Coronary artery (tissue), 2 donors: ENCODE results near the gene KANK3.
A peak's percentile ranks its signal among the peaks of the same experiment; 100 is the strongest.

ENCODE experiments used
- DNase-seq: peaks from one replicate; pipeline ENCODE4 v3.0.0-alpha.2; 2017; ENCODE audit warnings: low spot score
- H3K27ac ChIP-seq, 2 donors: fragments of 200-600 bp; sonication (generic); one replicate each; pipeline ENCODE4 v1.5.1; 2016 to 2019
- H3K4me3 ChIP-seq: fragments of 200-600 bp; sonication (generic); 2 replicates; pipeline ENCODE4 v1.5.1; 2016; ENCODE audit warnings: mild to moderate bottlenecking, moderate library complexity
- CTCF ChIP-seq: fragments of 200-600 bp; sonication (generic); IDR thresholded peaks from one replicate; pipeline ENCODE4 v1.5.1; 2019; ENCODE audit warnings: antibody characterized with exemption

KANK3 gene

GRCh38 chr19:8337728-8338127, 5.3 kb downstream of the KANK3 start:
- Histone ChIP-seq H3K27ac (no peak overlapping the region), H3K4me3 (no peak overlapping the region)
- TF ChIP-seq CTCF = no peak
- DNase-seq = no peak

- H3K27ac ChIP-seq = no peak overlapping the region
- no peak overlapping the region for H3K4me3 ChIP-seq
- TF ChIP-seq CTCF = no peak
- no peak for DNase-seq
Observed at GRCh38 chr19:8336660-8337059, 6.4 kb downstream of the KANK3 start.

GRCh38 chr19:8336072-8336569, 6.9 kb downstream of the KANK3 start:
- TF ChIP-seq CTCF = no peak
- Histone ChIP-seq H3K4me3 (no peak overlapping the region), H3K27ac (no peak overlapping the region)

GRCh38 chr19:8335343-8336071, 7.6 kb downstream of the KANK3 start:
- TF ChIP-seq CTCF = no peak
- no peak for DNase-seq
- H3K27ac ChIP-seq = no peak overlapping the region
- H3K4me3 ChIP-seq = peak overlapping the region; percentile 72

More at GRCh38 chr19:8336072-8336569, 6.9 kb downstream of the KANK3 start:
- no peak for DNase-seq

- no peak for DNase-seq
- Histone ChIP-seq H3K4me3 (peak overlapping the region; percentile 72), H3K27ac (no peak overlapping the region)
- no peak for TF ChIP-seq CTCF
Observed at GRCh38 chr19:8334458-8335342, 8.4 kb downstream of the KANK3 start.

- DNase-seq = no peak
- TF ChIP-seq CTCF = no peak
- H3K27ac ChIP-seq = no peak overlapping the region
- H3K4me3 ChIP-seq = no peak overlapping the region
Observed at GRCh38 chr19:8333767-8334457, 9.2 kb downstream of the KANK3 start.
